Esophagus mucosa (tissue), 1 donor: ENCODE data around the gene LZTR1. TPM values are rescaled to one million over a fixed set of nuclear protein-coding genes. Genes with fewer than 3 reads are reported as not detected.
"Not testable (repeated sequence)": the region's sequence is repeated elsewhere in the genome, so short reads cannot be mapped to it uniquely, and the experiment has no call there.

Experiments
- ATAC-seq: fragments of 200-7000 bp; cut with Tn5 transposase; one replicate; pipeline ENCODE4 v1.9.1; 2020
- total RNA-seq: library from RNA; stranded (reverse); gene quantifications from one replicate; pipeline ENCODE4 v1.2.4, GENCODE V29; 2023
- donor health status: DM: yes; HTN: yes; CAD: no.

Gene LZTR1
- total RNA-seq = 26.3 TPM

GRCh38 chr22:20981787-20982562, at the start of gene LZTR1:
TSS of gene LZTR1 (plus strand) at chr22:20982297. CDS start at chr22:20982372, 75 bp downstream.
- peak; percentile 68 for ATAC-seq

GRCh38 chr22:20933910-20934309, 48.2 kb upstream of the LZTR1 start:
- no peak for ATAC-seq

DNA sequence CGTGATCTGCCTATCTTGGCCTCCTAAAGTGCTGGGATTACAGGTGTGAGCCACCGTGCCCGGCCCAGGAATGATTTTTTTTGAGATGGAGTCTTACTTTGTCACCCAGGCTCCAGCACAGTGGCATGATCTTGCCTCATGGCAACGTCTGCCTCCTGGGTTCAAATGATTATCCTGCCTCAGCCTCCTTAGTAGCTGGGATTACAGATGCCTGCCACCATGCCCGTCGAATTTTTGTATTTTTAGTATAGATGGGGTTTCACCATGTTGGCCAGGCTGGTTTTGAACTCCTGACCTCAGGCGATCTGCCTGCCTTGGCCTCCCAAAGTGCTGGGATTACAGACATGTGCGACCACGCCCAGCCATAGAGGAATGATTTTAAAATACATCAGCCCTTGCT, 47.0 kb upstream of the LZTR1 start:
- not testable (repeated sequence) for ATAC-seq

- ATAC-seq = not testable (repeated sequence)
Observed at GRCh38 chr22:20935780-20936539, 46.1 kb upstream of the LZTR1 start.

DNA sequence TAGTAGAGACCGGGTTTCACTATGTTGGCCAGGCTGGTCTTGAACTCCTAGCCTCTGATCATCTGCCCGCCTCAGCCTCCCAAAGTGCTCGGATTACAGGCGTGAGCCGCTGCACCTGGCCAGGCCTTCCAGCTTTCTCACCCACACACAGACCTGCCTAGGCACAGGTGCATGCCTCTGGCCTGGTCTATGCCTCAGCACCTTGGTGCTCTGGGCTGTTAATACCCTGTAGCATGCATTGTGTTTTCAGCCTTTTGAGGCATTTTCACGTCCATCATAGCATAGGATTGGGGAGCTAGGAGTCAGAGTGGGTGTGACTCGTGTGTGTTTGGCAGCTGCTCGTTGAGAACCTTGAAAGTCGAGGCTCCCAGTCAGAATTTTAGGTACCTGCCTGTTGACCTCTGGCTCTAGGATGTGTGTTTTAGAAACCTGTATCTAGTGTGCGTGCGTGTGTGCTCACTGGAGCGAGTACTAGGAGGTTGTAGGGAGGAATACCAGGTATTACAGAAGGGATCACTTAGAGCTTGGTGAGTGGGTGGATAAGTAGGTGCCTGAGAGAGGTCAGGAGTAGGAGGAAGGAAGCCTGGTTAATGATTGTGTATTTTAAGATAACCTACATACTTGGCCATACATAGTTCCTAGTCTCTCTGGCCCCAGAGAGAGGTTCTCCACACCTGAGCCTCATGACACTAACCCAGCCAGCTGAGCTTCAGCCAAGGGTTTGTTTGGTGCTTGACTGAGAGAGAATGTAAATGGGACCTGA, 44.9 kb upstream of the LZTR1 start:
- peak; percentile 58 for ATAC-seq

DNA sequence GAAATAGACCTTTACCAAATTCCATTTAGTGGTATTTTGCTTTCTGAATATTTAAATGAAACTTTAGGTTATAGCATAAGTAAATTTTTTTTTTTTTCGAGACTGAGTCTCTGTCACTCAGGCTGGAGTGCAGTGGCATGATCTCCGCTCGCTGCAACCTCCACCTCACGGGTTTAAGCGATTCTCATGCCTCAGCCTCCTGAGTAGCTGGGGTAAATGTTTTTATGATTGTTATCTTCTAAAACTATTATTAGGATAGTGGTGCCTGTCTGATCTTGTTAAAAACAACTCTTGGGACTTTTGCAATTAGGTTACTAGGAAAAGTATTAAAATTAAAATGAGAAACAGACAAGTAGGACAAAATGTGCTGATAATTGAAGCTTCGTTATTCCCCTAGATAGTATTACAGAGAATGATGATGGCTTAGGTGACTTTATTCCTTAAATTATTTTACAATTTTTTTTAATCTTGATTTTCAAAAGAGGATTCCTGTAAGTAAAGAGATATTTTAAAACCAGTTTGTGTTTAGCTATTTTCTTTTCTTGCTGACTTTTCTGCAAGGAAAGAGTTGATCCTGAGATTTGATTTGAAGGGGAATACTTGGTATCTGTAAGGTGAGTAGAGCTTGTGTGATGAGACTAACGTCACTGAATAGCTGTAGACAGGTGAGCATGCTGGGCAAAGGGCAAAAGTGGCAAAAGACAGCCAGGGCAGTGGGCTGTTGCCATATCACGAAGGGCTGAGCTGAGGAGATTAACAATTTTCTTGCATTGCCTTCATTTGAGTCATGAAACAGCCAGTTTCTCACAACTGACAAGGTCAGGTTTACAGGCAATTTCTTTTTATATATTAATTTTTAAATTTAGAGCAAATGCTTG, 44.1 kb upstream of the LZTR1 start:
- no peak for ATAC-seq

DNA sequence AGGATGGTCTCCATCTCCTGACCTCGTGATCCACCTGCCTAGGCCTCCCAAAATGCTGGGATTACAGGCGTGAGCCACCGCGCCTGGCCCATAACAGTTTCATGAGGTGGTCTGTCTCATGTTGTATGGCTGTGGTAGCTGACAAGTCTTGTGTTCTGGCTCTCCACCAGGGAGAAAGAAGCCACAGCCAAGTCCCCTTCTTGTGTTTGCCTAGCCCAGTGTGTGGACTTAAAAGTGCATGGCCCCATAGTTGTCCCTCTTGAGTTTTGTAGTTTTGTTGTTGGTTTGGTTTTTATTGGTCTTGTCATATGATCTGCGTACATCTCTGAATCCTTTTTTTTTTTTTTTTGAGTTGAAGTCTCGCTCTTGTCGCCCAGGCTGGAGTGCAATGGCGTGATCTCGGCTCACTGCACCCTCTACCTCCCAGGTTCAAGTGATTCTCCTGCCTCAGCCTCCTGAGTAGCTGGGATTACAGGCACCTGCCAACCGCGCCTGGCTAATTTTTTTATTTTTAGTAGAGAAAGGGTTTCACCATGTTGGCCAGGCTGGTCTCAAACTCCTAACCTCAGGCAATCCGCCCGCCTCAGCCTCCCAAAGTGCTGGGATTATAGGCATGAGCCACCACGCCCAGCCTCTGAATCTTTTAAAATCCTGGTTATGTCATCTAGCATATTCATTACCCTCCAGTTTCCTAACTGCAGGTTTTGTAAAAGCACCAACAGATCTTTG, 42.5 kb upstream of the LZTR1 start:
- ATAC-seq = not testable (repeated sequence)

- no peak for ATAC-seq
Observed at GRCh38 chr22:20940186-20940651, 41.9 kb upstream of the LZTR1 start.

DNA sequence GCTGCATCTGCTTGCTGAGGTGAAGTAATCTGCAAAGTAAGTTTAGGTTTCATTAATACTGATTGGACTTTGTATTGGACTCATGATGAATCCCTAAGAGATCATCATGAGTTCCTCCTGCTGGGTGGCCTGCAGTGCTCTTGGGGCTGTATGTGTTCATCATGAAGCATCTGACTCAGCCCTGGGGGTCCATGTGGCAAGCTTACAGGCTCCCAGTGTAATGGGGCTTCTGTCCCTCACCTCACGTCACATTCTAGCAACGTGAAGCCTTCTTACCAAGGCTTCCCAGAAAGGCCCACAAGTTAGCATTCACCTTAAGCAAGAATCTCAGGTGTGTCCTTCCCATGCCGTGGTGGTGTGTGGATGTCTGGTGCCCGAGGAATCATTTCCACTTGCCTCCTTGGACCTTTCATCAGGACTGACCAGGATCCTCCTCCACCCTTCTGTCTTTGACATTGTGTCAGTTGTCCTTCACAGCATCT, 41.2 kb upstream of the LZTR1 start:
- no peak for ATAC-seq

DNA sequence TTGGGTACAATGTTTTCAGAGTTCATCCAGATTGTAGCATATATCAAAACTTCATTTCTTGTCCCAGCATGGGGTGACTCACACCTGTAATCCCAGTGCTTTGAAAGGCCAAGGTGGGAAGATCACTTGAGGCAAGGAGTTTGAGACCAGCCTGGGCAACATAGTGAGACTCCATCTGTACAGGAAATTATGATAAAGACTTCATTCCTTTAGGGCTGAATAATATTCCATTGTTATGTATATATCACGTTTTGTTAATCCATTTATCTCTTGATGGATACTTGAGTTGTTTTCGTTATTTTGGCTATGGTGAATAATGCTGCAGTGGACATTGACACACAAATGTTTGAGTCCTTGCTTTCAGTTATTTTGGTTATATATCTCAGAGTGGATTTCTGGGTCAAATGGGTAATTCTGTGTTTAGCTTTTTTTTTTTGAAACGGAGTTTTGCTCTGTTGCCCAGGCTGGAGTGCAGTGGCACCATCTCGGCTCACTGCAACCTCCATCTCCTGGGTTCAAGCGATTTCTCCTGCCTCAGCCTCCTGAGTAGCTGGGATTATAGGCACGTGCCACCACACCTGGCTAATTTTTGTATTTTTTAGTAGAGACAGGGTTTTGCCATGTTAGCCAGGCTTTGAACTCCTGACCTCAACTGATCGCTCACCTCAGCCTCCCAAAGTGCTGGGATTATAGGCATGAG, 39.7 kb upstream of the LZTR1 start:
- ATAC-seq = not testable (repeated sequence)

- ATAC-seq = no peak
Observed at GRCh38 chr22:20943104-20943933, 38.8 kb upstream of the LZTR1 start.

- no peak for ATAC-seq
Observed at GRCh38 chr22:20944042-20944441, 38.1 kb upstream of the LZTR1 start.

DNA sequence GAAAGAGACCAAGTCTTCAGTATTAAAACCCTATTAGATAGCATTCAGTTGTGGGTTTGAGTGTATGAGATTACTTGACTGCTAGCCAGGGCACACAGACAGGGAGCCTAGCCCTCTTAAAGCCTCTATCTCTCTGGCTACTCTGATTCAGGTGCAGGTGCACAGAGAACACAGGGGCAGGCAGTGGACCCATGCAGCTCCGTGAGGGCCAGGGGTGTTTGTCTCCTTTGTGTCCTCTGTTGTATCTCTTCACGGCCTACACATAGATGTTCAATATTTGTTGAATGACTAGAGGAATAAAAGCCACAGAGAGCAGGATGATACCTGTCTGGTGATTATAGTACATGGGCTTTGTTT, 36.5 kb upstream of the LZTR1 start:
- ATAC-seq = no peak

DNA sequence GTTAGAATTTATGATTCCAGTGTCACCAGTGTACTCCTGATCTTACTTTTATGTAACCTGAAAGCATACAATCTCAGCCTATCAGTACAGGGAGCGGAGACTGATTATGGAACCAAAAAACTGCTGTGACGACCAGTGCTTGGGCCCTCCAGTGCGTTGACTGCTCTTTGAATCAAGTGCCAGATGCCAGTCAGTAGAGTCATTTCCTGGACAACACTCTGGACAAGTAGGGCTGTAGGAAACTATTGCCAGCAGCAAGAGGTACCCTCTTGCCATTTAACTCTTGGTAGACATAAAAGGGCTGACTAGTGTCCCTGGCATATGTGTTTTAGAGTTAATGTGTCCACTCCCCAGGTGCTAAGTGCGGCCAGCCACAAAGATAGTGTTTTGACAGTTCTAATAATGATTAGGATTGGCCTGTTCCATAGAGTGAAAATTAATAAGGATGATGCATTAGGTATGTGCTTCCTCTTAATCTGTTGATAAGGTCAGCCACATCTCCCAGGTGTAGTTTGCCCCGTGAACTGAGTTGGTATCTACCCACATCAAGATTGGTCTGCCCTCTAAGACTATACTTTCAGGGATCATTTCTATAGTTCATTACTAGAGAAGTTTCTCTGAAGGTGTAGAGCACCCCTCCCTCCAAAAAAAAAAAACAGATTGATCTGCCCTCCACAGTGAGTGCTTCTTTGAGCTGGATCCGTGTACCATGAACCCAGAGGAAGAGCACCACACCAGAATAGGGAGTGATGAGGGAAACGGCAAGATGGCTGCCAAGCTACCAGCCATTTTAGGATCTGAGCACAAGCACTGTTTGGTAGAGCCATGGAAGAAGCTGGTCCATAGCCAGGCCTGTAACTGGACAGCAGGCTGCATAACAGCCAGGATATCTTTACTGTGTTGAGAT, 35.8 kb upstream of the LZTR1 start:
- no peak for ATAC-seq

DNA sequence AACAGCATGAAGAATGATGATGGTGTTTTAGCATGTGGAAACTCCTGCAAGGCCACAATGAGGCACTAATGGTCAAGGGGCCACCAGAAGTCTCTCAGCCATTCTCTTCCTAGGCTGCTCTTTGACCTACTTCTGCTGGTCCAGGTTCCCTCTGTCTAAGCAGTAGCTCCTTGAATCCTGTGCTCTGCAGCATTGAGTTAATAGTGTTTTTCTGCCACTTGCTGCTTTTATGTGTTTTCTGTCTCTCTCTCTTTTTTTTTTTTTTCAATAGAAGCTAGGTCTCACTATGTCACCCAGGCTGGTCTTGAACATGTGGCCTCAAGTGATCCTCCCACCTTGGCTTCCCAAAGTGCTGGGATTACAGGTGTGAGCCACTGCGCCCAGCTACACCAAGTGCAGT, 35.1 kb upstream of the LZTR1 start:
- ATAC-seq = no peak

GRCh38 chr22:20948450-20948849, 33.6 kb upstream of the LZTR1 start:
- no peak for ATAC-seq

DNA sequence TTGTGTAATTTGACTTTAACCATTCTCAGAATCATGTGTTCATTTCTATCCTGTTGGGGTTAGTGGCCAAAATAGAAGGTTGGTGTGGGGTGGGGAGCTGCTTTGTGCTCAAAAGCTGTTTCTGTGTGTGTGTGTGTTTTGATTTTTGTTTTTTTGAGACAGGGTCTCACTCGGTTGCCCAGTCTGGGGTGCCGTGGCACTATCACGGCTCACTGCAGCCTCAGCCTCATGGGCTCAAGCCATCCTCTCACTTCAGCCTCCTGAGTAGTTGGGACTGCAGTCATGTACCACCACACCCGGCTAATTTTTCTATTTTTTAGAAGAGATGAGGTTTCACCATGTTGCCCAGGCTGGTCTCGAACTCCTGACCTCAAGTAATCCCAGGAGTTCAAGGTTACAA, 33.1 kb upstream of the LZTR1 start:
- ATAC-seq = no peak

GRCh38 chr22:20949698-20950183, 32.4 kb upstream of the LZTR1 start:
- ATAC-seq = no peak
